Stimulated activated CD4-positive, alpha-beta T cell treated with anti-CD3 and anti-CD28 coated beads, Interleukin-15, amount 100 ng/mL, for 1 hour (primary cell): ENCODE measurements around the gene ARHGAP31.
"Not testable (repeated sequence)": the region's sequence is repeated elsewhere in the genome, so short reads cannot be mapped to it uniquely, and the experiment has no call there.

Source experiments
- DNase-seq, 2 donors: peaks; one replicate each; pipeline ENCODE4 v3.0.0-alpha.2; 2020; ENCODE audit warnings: low read depth in 1 of 2, low spot score in 1 of 2

The ARHGAP31 gene

GRCh38 chr3:119294696-119295671, 801 bp downstream of the ARHGAP31 start:
- peak; percentile 27 to 29 for DNase-seq

DNA sequence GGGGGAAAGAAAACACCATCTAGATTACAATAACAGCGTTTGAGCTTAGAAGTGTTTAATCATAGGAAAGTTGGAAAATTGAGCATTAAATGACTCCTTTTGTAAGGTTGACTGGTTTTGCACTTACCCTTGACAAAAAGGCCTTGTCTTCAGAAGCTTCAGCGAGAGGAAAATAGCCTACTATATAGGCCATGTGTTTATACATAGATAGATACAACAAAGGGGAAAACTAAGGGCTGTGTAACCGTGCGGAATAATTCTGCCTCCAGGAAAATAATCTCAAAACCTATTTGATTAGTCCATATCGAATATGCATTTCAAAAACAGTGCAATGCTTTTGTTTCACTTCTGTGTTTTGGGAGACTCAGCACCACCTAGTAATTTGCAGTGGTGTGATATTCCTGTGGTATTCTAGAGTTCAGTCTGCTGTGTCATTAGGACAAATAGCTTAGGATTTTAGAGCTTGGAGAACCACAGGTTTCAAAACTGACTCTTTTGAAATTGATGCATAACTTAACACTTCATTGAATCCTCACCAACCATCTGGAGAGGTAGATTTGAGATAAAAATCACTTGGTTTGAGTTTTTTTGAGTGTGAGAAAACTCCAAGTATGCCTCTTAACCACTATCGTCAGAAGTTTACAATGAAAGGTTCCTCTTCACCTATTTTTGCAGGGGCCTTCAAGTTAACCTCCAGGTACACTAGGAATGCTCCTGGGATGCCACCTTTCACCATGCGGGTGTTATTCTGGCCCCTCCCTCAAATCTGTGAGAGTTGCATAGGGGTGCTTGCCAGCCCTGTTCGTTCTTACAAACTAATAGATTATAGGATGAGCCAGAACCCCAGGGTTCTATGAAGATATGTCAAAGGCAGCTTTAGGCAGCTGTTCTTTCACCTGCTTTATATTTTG, 1.9 kb downstream of the ARHGAP31 start:
- no peak for DNase-seq

- no peak for DNase-seq
Observed at GRCh38 chr3:119296727-119297122, 2.5 kb downstream of the ARHGAP31 start.

GRCh38 chr3:119297169-119297568, 3.0 kb downstream of the ARHGAP31 start:
- no peak for DNase-seq

GRCh38 chr3:119298565-119298941, 4.4 kb downstream of the ARHGAP31 start:
- no peak for DNase-seq

DNA sequence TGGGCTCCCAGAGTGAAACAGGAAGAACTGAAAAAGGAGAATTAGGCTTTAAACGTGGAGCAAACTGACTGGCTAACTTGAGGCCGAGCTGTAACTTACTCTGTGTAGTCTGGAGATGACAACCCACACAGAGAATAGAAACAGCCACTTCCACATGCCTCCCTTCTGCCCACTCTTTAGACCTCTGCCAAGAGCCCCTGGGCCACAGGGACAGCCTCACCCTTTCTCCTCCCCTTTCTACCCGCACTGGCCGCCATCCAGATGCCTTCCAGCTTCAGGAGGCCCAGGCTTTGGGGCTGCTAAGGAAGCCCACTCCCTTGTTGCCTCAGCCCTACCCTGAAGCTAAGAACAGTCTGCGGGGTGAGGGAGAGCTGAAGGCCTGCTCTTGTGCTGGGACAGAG, 6.8 kb downstream of the ARHGAP31 start:
- no peak for DNase-seq

DNA sequence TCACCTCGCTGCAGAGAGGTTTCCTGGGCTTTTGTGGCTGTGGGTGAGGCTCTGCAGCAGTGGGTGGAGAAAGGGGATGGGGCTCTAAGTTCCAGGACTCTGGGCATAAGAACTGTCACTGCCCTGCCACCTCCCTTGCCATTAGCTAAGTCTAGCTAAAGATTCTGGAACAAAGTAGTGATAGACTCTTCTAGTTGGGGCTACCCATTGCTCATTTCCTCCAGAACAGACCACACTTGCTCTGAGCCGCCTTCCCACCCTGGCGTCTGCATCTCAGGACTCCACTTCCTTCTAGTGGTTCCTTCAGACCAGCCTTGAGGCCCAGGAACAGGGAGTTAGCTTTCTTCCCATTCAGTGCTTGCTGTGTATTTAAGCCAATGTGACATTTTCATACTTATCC, 7.5 kb downstream of the ARHGAP31 start:
- DNase-seq, result no peak

DNA sequence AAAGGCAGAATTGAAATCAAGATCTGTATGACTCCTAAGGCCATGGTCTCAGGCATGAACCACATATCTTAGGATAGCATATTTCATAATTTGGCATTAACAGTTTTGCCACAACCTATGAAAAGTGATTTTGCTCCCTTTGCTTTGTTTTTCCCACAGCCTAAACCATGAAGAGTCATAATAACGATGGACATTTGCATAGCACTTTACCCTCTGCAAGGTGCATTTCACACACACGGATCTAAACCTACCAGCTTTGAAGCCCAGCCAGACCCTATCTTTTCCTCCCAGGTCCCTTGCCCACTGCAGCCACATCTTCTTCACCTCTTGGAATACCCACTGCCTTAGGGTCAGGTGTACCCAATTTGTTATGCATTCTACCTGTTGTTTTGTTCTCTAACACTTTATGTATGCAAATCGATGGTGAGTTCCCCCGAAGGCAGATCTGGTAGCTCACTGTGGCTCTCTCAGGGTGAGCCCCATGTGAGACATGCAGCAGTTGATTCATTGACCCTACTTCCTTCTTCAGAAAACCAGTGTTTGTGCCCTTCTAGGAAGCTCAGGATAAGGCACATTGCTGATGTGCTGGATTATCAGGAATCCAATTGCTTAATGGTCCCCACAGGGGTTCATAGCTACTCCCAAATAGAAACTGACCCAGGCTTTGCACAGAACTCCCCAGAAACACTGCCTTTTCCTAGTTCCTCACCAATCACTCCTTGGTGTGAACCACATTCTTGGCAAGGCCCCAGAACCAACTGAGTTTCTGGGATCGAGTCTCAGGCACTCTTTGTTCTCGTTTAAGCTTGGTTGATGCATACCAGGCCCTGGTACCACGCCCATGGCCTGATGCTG, 8.7 kb downstream of the ARHGAP31 start:
- no peak for DNase-seq

DNA sequence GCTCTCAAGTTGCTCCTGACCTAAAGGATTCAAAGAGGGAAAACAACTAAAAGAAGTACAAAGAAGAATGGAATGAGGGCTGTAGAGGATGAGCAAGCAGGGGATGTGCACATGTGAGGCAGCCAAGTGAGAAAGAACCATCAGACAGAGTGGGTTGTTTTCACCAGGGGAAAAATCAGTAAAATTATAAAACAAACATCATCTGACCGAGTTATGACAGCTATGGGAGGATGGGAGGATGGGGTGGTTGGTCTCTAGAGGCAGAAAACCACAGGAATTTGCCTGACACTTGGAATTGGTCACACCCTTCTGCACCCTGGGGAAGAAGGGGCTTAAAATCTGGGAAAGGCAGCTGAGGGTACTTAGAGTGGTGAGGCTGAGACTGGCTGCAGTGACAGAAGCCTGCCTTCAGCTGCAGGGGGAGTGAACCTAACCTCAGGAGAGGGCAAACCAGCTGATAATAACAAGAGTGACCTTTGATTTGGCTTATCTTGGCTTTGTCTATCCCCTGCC, 10.1 kb downstream of the ARHGAP31 start:
- no peak for DNase-seq

DNA sequence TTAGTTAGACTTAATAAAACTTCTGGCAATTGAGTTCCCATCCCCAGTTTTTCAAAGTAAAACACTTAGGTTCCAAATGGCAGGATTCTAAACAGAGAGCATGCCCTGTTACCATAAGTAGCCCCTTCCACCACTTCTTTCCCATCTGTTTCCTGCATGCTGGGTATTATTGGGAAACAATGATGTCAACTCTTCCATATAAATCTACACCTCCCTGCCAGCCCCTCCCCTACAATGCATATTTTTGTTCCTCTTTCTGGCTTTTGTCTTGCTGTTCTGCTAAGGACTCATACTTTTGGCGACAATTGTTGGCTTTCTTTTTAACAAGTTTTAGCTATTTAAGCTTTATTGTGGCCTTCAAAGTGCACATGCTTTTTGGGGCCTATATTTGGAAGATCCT, 11.1 kb downstream of the ARHGAP31 start:
- no peak for DNase-seq

- not testable (repeated sequence) for DNase-seq
Observed at GRCh38 chr3:119306378-119306777, 12.2 kb downstream of the ARHGAP31 start.

GRCh38 chr3:119308355-119308754, 14.2 kb downstream of the ARHGAP31 start:
- no peak for DNase-seq

- no peak for DNase-seq
Observed at GRCh38 chr3:119309591-119309990, 15.4 kb downstream of the ARHGAP31 start.

GRCh38 chr3:119310071-119310470, 15.9 kb downstream of the ARHGAP31 start:
- no peak for DNase-seq

GRCh38 chr3:119311081-119311925, 17.1 kb downstream of the ARHGAP31 start:
- DNase-seq, result no peak

- no peak for DNase-seq
Observed at GRCh38 chr3:119313461-119313860, 19.3 kb downstream of the ARHGAP31 start.

GRCh38 chr3:119314821-119315220, 20.6 kb downstream of the ARHGAP31 start:
- no peak for DNase-seq

DNA sequence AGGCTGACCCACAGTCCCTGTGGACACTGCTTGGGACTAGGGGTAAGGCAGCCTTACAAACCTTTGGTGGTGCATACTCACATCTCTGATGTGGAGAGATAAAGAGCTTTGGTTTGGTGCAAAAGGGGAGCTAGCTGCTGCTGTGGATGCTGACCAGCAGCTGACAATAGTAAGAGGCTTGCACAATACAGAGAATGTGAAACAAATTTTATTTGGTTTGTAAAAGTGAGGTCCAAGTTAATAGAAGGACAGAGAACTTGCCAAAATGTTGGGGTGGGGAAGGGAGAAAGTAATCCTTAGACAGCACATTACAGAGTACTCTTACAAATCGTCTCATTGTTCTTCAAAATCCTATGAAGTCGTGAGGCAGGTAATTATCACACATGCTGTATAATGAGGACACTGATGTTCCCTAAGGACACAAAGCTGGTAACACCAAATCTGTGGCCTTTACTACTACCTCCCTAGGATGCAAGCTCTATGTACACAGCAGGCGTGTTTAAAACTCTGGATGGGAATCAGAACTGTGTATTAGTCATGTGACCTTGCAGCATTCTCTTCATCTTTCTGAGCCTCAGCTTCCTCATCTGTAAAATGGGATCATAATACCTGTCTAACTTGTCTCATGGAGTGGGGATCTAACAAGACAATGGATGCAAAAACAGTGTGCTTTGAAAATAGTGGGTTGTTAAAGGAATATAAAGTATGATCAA, 21.6 kb downstream of the ARHGAP31 start:
- no peak for DNase-seq

GRCh38 chr3:119316313-119316670, 22.1 kb downstream of the ARHGAP31 start:
- no peak for DNase-seq
